A673 (cell line): ENCODE measurements around the gene IL4R. TPM values are rescaled to one million over a fixed set of nuclear protein-coding genes. Genes with fewer than 3 reads are reported as not detected.

ENCODE experiments used
- BruUV-seq: library from RNA; stranded (reverse); fragments of 400-500 nt; replicated peaks from 2 replicates; lab custom pipeline; 2021; lab: Mats Ljungman, UMichigan
- CTCF ChIA-PET: fragments of 300-600 bp; sonication (Branson Sonifier 250); formaldehyde crosslinking; loops from one replicate; lab custom pipeline; 2022; ENCODE audit warnings: antibody characterized with exemption; lab: Charles Lee
- POLR2A ChIA-PET: fragments of 300-600 bp; sonication (Branson Sonifier 250); formaldehyde crosslinking; loops from one replicate; lab custom pipeline; 2022; ENCODE audit warnings: antibody characterized with exemption; ENCODE audit not compliant: low non-redundant PET; lab: Charles Lee
- DNase-seq: peaks from one replicate; pipeline ENCODE4 v3.0.0-alpha.2; 2015; ENCODE audit warnings: low spot score
- H3K27ac ChIP-seq: fragments of 200-600 bp; sonication (generic); 2 replicates; pipeline ENCODE4 v1.5.1; 2016; ENCODE audit warnings: mixed run types, low read depth, mild to moderate bottlenecking, mixed read lengths, antibody characterized with exemption, low read length; ENCODE audit not compliant: poor library complexity, severe bottlenecking
- H3K27me3 ChIP-seq: fragments of 200-600 bp; sonication (generic); replicated peaks from 2 replicates; pipeline ENCODE4 v1.6.1; 2017; ENCODE audit warnings: mixed run types, low read depth, mild to moderate bottlenecking, mixed read lengths, antibody characterized with exemption, low read length; ENCODE audit not compliant: insufficient read depth, poor library complexity
- H3K36me3 ChIP-seq: fragments of 200-600 bp; sonication (generic); 2 replicates; pipeline ENCODE4 v1.6.1; 2016; ENCODE audit warnings: mixed run types, mild to moderate bottlenecking, mixed read lengths, antibody characterized with exemption, low read length; ENCODE audit not compliant: insufficient read depth, poor library complexity, severe bottlenecking
- H3K4me1 ChIP-seq: fragments of 200-600 bp; sonication (generic); 2 replicates; pipeline ENCODE4 v1.6.1; 2017; ENCODE audit warnings: mixed run types, mild to moderate bottlenecking, mixed read lengths, antibody characterized with exemption, low read length; ENCODE audit not compliant: insufficient read depth, poor library complexity, severe bottlenecking
- H3K4me3 ChIP-seq: fragments of 200-600 bp; sonication (generic); 2 replicates; pipeline ENCODE4 v1.5.1; 2016; ENCODE audit warnings: low read depth, mixed run types, mild to moderate bottlenecking, mixed read lengths, low read length; ENCODE audit not compliant: poor library complexity, severe bottlenecking
- H3K9me3 ChIP-seq: fragments of 200-600 bp; sonication (generic); 2 replicates; pipeline ENCODE4 v1.6.1; 2016; ENCODE audit warnings: mixed run types, low read depth, mild to moderate bottlenecking, mixed read lengths, antibody characterized with exemption, low read length; ENCODE audit not compliant: poor library complexity, severe bottlenecking
- CTCF ChIP-seq: fragments of 300-800, 200-600 bp; sonication (generic); conservative IDR thresholded peaks from 2 replicates; pipeline ENCODE4 v1.5.1; 2017; ENCODE audit warnings: low read depth, mild to moderate bottlenecking, antibody characterized with exemption, low read length, moderate library complexity, mixed read lengths
- EZH2 ChIP-seq: fragments of 200-600 bp; sonication (generic); IDR thresholded peaks from 2 replicates; pipeline ENCODE4 v1.6.1; 2017; ENCODE audit warnings: borderline replicate concordance, low read depth, mild to moderate bottlenecking, mixed read lengths, antibody characterized with exemption, low read length; ENCODE audit not compliant: poor library complexity, severe bottlenecking
- intact Hi-C: fragments of 100-400 bp; cut with micrococcal nuclease; formaldehyde crosslinking; loops from one replicate; pipeline ENCODE4 v1.10.0; 2022; ENCODE audit not compliant: unreplicated experiment
- total RNA-seq: library from RNA; stranded (reverse); gene quantifications from 2 replicates; pipeline ENCODE4 v1.2.3, GENCODE V29; 2021

IL4R gene
- total RNA-seq, 1 experiment from 2014 or later = 22.9 TPM

DNA sequence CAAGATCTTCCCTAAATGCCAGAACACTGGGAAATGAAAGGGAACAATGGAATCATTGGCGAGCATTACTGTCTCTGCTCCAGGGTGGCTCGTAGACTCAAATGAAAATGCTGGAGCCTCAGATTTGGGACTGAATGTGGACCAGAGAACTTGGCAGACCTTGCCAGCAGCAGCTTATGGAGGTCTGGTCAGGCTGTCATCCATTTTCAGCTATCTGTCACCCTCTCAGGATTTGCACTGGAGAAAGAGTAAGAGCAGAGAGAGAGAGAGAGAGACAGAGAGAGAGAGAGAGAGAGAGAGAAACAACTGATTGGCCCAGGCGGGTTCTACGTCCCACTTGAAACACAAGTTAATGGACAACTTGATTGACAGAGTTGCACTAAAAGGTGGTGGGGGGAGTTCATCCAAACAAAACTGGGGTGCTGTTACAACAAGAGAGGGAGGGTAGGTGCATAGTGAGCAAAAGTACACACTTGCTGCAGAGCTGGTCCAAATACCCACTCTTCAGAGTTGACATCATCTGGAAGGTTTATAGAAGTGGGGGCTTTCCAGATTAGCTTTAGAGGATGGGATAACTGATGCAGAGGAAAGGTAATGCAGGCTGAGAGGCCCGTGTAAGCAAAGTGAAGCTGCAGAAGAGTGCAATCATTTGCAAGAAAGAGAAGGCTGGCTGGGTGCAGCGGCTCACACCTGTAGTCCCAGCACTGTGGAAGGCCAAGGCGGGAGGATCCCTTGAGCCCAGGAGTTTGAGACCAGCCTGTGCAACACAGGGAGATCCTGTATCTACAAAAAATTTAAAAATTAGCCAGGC, 28.7 kb upstream of the IL4R start:
- no peak for DNase-seq
- TF ChIP-seq EZH2 = no peak
- no peak for TF ChIP-seq CTCF
- ChIA-PET POLR2A (no interaction called here), CTCF (no interaction called here)
- no TSS peak for BruUV-seq
- intact Hi-C loops = no loop called here
- no peak overlapping the region for H3K4me3 ChIP-seq
- no peaks in the 10 kb centered on the region for H3K9me3 ChIP-seq
- H3K27me3 ChIP-seq = no peaks in the 10 kb centered on the region
- no peaks in the 10 kb centered on the region for H3K4me1 ChIP-seq
- H3K36me3 ChIP-seq = no peaks in the 10 kb centered on the region
- no peak overlapping the region for H3K27ac ChIP-seq

- POLR2A ChIA-PET = no interaction called here
- intact Hi-C loops = no loop called here
- H3K9me3 ChIP-seq = no peaks in the 10 kb centered on the region
- H3K4me3 ChIP-seq = no peak overlapping the region
- CTCF ChIA-PET = no interaction called here
- DNase-seq = no peak
- no peak overlapping the region for H3K27ac ChIP-seq
- no peaks in the 10 kb centered on the region for H3K4me1 ChIP-seq
- no TSS peak for BruUV-seq
- no peaks in the 10 kb centered on the region for H3K36me3 ChIP-seq
- H3K27me3 ChIP-seq = no peaks in the 10 kb centered on the region
- TF ChIP-seq EZH2 (no peak), CTCF (no peak)
Measured at GRCh38 chr16:27285676-27286196, 28.0 kb upstream of the IL4R start.

- Histone ChIP-seq H3K36me3 (no peaks in the 10 kb centered on the region), H3K27ac (no peak overlapping the region), H3K4me1 (no peaks in the 10 kb centered on the region), H3K27me3 (no peaks in the 10 kb centered on the region), H3K9me3 (no peaks in the 10 kb centered on the region), H3K4me3 (no peak overlapping the region)
- intact Hi-C loops = no loop called here
- ChIA-PET POLR2A (no interaction called here), CTCF (no interaction called here)
- TF ChIP-seq CTCF (no peak), EZH2 (no peak)
- DNase-seq = no peak
- no TSS peak for BruUV-seq
Measured at GRCh38 chr16:27286451-27286850, 27.3 kb upstream of the IL4R start.
